Tibial nerve (tissue), 4 donors: ENCODE measurements around the gene TTC39C. TPM values are rescaled to one million over a fixed set of nuclear protein-coding genes. Genes with fewer than 3 reads are reported as not detected.

Experiments used
- DNase-seq, 2 donors: peaks; one replicate each; pipeline ENCODE4 v3.0.0-alpha.2; 2019; ENCODE audit warnings: low spot score in 2 of 2
- H3K27ac ChIP-seq, 4 donors: fragments of 200-600 bp; sonication (generic) in 3 of 4; one replicate each; pipeline ENCODE4 v1.5.1; 2017 to 2019; ENCODE audit warnings: mild to moderate bottlenecking in 1 of 4
- H3K27me3 ChIP-seq, 2 donors: fragments of 200-600 bp; sonication (generic) in 1 of 2; one replicate each; pipeline versions ENCODE4 v1.5.1 to v1.6.0; 2017 to 2019
- H3K36me3 ChIP-seq, 3 donors: fragments of 200-600 bp; sonication (generic); one replicate each; pipeline ENCODE4 v1.5.1; 2018 to 2019
- H3K4me1 ChIP-seq, 4 donors: fragments of 200-600 bp; sonication (generic) in 3 of 4; one replicate each; pipeline ENCODE4 v1.5.1; 2017 to 2019
- H3K4me3 ChIP-seq, 4 donors: fragments of 200-600 bp; sonication (generic) in 3 of 4; one replicate each; pipeline ENCODE4 v1.5.1; 2017 to 2019; ENCODE audit warnings: mild to moderate bottlenecking in 1 of 4, moderate library complexity in 1 of 4
- H3K9me3 ChIP-seq, 4 donors: fragments of 200-600 bp; sonication (generic) in 3 of 4; one replicate each; pipeline ENCODE4 v1.5.1; 2017 to 2019
- CTCF ChIP-seq, 5 experiments: fragments of 200-600 bp in 3 of 5; fragments of 450-650 bp in 2 of 5; sonication (generic) in 3 of 5; IDR thresholded peaks; one replicate each; pipeline ENCODE4 v1.5.1; 2016 to 2019; ENCODE audit warnings: antibody characterized with exemption in 5 of 5, mild to moderate bottlenecking in 3 of 5, moderate library complexity in 2 of 5
- EP300 ChIP-seq, 2 donors: sonication (generic); formaldehyde crosslinking; IDR thresholded peaks; one replicate each; pipeline ENCODE4 v1.6.1; 2017; ENCODE audit warnings: antibody characterized with exemption in 2 of 2, mild to moderate bottlenecking in 1 of 2
- POLR2A ChIP-seq, 2 donors: fragments of 450-650 bp; IDR thresholded peaks; one replicate each; pipeline ENCODE4 v1.6.1; 2017; ENCODE audit warnings: antibody characterized with exemption in 2 of 2, mild to moderate bottlenecking in 2 of 2, moderate library complexity in 2 of 2
- WGBS, 2 donors: methylation state at CpG; one replicate each; pipeline ENCODE4 v1.1.5; 2018; 5-methylcytosine and 5-hydroxymethylcytosine counted together
- total RNA-seq, 4 donors: library from RNA; depleted of rRNA; stranded (reverse); fragments of >200 nt; gene quantifications; one replicate each; pipeline ENCODE4 v1.1.0, GENCODE V29; 2016

TTC39C gene
- 10 to 100 TPM; 22.6 to 35.1 (median 29.3) TPM for total RNA-seq

GRCh38 chr18:24014062-24014985 is at the start of gene TTC39C:
TSS of gene TTC39C (plus strand) at chr18:24014754. CDS start at chr18:24014872, 118 bp downstream.
- Histone ChIP-seq H3K4me3 (peak within 1 kb of the TSS; percentile 91 to 94 (median 92)), H3K9me3 (no peaks in the 10 kb centered on the region), H3K27ac (peak within 1 kb of the TSS; percentile 80 to 95 (median 92)), H3K4me1 (peaks cover 0 to 33% (median 5%) of the 10 kb centered on the region in 4 donors), H3K27me3 (no peaks in the 10 kb centered on the region), H3K36me3 (no peaks in the 10 kb centered on the region)
- TF ChIP-seq CTCF (IDR thresholded peaks at IDR 0.05), result no peak
- TF ChIP-seq EP300 (IDR thresholded peaks at IDR 0.05), result peak in 1 of 2 donors; percentile 57
- TF ChIP-seq POLR2A (IDR thresholded peaks at IDR 0.05), result peak in 1 of 2 donors; percentile 27
- DNase-seq, result peak; percentile 34 to 41
- 1% methylated on average over 55 to 82 of the region's 118 CpGs for WGBS, 2 donors

- Histone ChIP-seq H3K4me1 (peaks cover 0 to 8% (median 0%) of the 10 kb centered on the region in 4 donors), H3K27ac (no peak overlapping the region), H3K27me3 (no peaks in the 10 kb centered on the region), H3K36me3 (no peaks in the 10 kb centered on the region), H3K4me3 (no peak overlapping the region), H3K9me3 (no peaks in the 10 kb centered on the region)
- WGBS, 2 donors, result 93% methylated on average over 8 of the region's 8 CpGs
- TF ChIP-seq POLR2A (IDR thresholded peaks at IDR 0.05) (no peak), EP300 (IDR thresholded peaks at IDR 0.05) (no peak), CTCF (IDR thresholded peaks at IDR 0.05) (no peak)
- DNase-seq, result no peak
Observed at GRCh38 chr18:23966909-23967308, 47.6 kb upstream of the TTC39C start.

GRCh38 chr18:23967321-23968089 is 47.0 kb upstream of the TTC39C start:
- Histone ChIP-seq H3K9me3 (no peaks in the 10 kb centered on the region), H3K36me3 (no peaks in the 10 kb centered on the region), H3K27ac (no peak overlapping the region), H3K4me1 (peaks cover 0 to 8% (median 0%) of the 10 kb centered on the region in 4 donors), H3K27me3 (no peaks in the 10 kb centered on the region), H3K4me3 (no peak overlapping the region)
- TF ChIP-seq CTCF (IDR thresholded peaks at IDR 0.05), result no peak
- TF ChIP-seq EP300 (IDR thresholded peaks at IDR 0.05), result no peak
- no peak for TF ChIP-seq POLR2A (IDR thresholded peaks at IDR 0.05)
- WGBS, 2 donors, result 81 to 82% methylated on average over 9 of the region's 9 CpGs
- DNase-seq, result no peak

GRCh38 chr18:23968638-23969604 is 45.6 kb upstream of the TTC39C start:
- no peak for TF ChIP-seq POLR2A (IDR thresholded peaks at IDR 0.05)
- TF ChIP-seq EP300 (IDR thresholded peaks at IDR 0.05), result no peak
- DNase-seq, result no peak
- 95 to 96% methylated on average over 4 of the region's 4 CpGs for WGBS, 2 donors
- H3K4me3 ChIP-seq, result no peak overlapping the region
- H3K9me3 ChIP-seq, result no peaks in the 10 kb centered on the region
- no peaks in the 10 kb centered on the region for H3K27me3 ChIP-seq
- no peak overlapping the region for H3K27ac ChIP-seq
- no peaks in the 10 kb centered on the region for H3K36me3 ChIP-seq
- H3K4me1 ChIP-seq, result peaks cover 0 to 8% (median 0%) of the 10 kb centered on the region in 4 donors

GRCh38 chr18:23969664-23970063 is 44.9 kb upstream of the TTC39C start:
- Histone ChIP-seq H3K27me3 (no peaks in the 10 kb centered on the region), H3K36me3 (no peaks in the 10 kb centered on the region), H3K4me3 (no peak overlapping the region), H3K27ac (no peak overlapping the region), H3K4me1 (peaks cover 0 to 8% (median 0%) of the 10 kb centered on the region in 4 donors), H3K9me3 (no peaks in the 10 kb centered on the region)
- no peak for DNase-seq
- TF ChIP-seq POLR2A (IDR thresholded peaks at IDR 0.05) (no peak), CTCF (IDR thresholded peaks at IDR 0.05) (no peak), EP300 (IDR thresholded peaks at IDR 0.05) (no peak)
- WGBS, 2 donors, result 87 to 88% methylated on average over 6 of the region's 6 CpGs
